Measurements from ENCODE around the gene MAPK8IP1.
"Not testable (repeated sequence)": the region's sequence is repeated elsewhere in the genome, so short reads cannot be mapped to it uniquely, and the experiment has no call there.

- TF ChIP-seq CTCF, POLR2A (IDR thresholded peaks at IDR 0.05): not testable (repeated sequence)
Measured at GRCh38 chr11:45905576-45905975, 20.1 kb downstream of the MAPK8IP1 start.

Measured in lower leg skin (tissue), 3 donors.